Tibial artery (tissue), 4 donors: ENCODE data around the gene C14orf132.

Experiments
- DNase-seq, 2 donors: peaks; one replicate each; pipeline ENCODE4 v3.0.0-alpha.2; 2019
- H3K27ac ChIP-seq, 2 donors: fragments of 200-600 bp; sonication (generic) in 1 of 2; 1 replicate in 1 of 2; 2 replicates in 1 of 2; pipeline ENCODE4 v1.5.1; 2018 to 2019; ENCODE audit warnings: mild to moderate bottlenecking in 1 of 2
- H3K27me3 ChIP-seq, 2 donors: fragments of 200-600 bp; sonication (generic) in 1 of 2; one replicate each; pipeline versions ENCODE4 v1.5.1 to v1.6.0; 2016 to 2019
- H3K36me3 ChIP-seq, 3 donors: fragments of 200-600 bp; sonication (generic) in 2 of 3; one replicate each; pipeline ENCODE4 v1.5.1; 2016 to 2019; ENCODE audit warnings: mild to moderate bottlenecking in 2 of 3
- H3K4me1 ChIP-seq, 4 donors: fragments of 200-600 bp; sonication (generic) in 2 of 4; 1 replicate in 3 of 4; 2 replicates in 1 of 4; pipeline ENCODE4 v1.5.1; 2016 to 2019
- H3K4me3 ChIP-seq, 2 donors: fragments of 200-600 bp; sonication (generic) in 1 of 2; 1 replicate in 1 of 2; 2 replicates in 1 of 2; pipeline ENCODE4 v1.5.1; 2018 to 2019; ENCODE audit warnings: mild to moderate bottlenecking in 2 of 2
- H3K9me3 ChIP-seq, 3 donors: fragments of 200-600 bp; sonication (generic) in 1 of 3; one replicate each; pipeline ENCODE4 v1.5.1; 2016 to 2019
- CTCF ChIP-seq, 2 experiments: fragments of 200-600 bp in 1 of 2; fragments of 450-650 bp in 1 of 2; IDR thresholded peaks; one replicate each; pipeline ENCODE4 v1.5.1; 2017 to 2019; ENCODE audit warnings: antibody characterized with exemption in 2 of 2, mild to moderate bottlenecking in 1 of 2, moderate library complexity in 1 of 2
- intact Hi-C: fragments of 100-400 bp; cut with DNase I; formaldehyde crosslinking; loops from one replicate; pipeline ENCODE4 v1.15.0; 2023; ENCODE audit warnings: low total_unique reads

Gene C14orf132

GRCh38 chr14:96058576-96059200 lies 19.5 kb downstream of the C14orf132 start:
- peak; percentile 2 to 19 for DNase-seq
- Histone ChIP-seq H3K27me3 (no peaks in the 10 kb centered on the region), H3K36me3 (no peaks in the 10 kb centered on the region), H3K27ac (no peak overlapping the region), H3K4me1 (peaks cover 0 to 15% (median 10%) of the 10 kb centered on the region in 4 donors), H3K4me3 (no peak overlapping the region), H3K9me3 (no peaks in the 10 kb centered on the region)
- no peak for TF ChIP-seq CTCF (IDR thresholded peaks at IDR 0.05)
- intact Hi-C loops: no loop called here

- intact Hi-C loops: no loop called here
- H3K4me1 ChIP-seq: peaks cover 0 to 7% (median 4%) of the 10 kb centered on the region in 4 donors
- peak; percentile 3 to 51 for DNase-seq
Measured at GRCh38 chr14:96059519-96060135, 20.5 kb downstream of the C14orf132 start.

GRCh38 chr14:96060186-96060933 lies 21.2 kb downstream of the C14orf132 start:
- H3K27ac ChIP-seq: no peak overlapping the region

More at GRCh38 chr14:96059519-96060135, 20.5 kb downstream of the C14orf132 start:
- no peaks in the 10 kb centered on the region for H3K9me3 ChIP-seq
- no peaks in the 10 kb centered on the region for H3K27me3 ChIP-seq
- no peak for TF ChIP-seq CTCF (IDR thresholded peaks at IDR 0.05)
- H3K27ac ChIP-seq: no peak overlapping the region
- H3K4me3 ChIP-seq: no peak overlapping the region
- no peaks in the 10 kb centered on the region for H3K36me3 ChIP-seq

GRCh38 chr14:96062010-96062409 lies 22.8 kb downstream of the C14orf132 start:
- no peaks in the 10 kb centered on the region for H3K9me3 ChIP-seq
- DNase-seq: peak; percentile 3 to 12
- no peaks in the 10 kb centered on the region for H3K27me3 ChIP-seq
- peaks cover 0 to 8% (median 0%) of the 10 kb centered on the region in 4 donors for H3K4me1 ChIP-seq
- no peak for TF ChIP-seq CTCF (IDR thresholded peaks at IDR 0.05)
- H3K36me3 ChIP-seq: no peaks in the 10 kb centered on the region
- intact Hi-C loops: no loop called here
- H3K4me3 ChIP-seq: no peak overlapping the region
- no peak overlapping the region for H3K27ac ChIP-seq

More at GRCh38 chr14:96060186-96060933, 21.2 kb downstream of the C14orf132 start:
- Histone ChIP-seq H3K27me3 (no peaks in the 10 kb centered on the region), H3K36me3 (no peaks in the 10 kb centered on the region), H3K4me3 (no peak overlapping the region), H3K4me1 (peaks cover 0 to under 1% (median 0%) of the 10 kb centered on the region in 4 donors), H3K9me3 (no peaks in the 10 kb centered on the region)
- TF ChIP-seq CTCF (IDR thresholded peaks at IDR 0.05): no peak
- intact Hi-C loops: no loop called here
- peak; percentile 1 to 41 for DNase-seq

- intact Hi-C loops: no loop called here
- Histone ChIP-seq H3K27ac (no peak overlapping the region), H3K36me3 (no peaks in the 10 kb centered on the region), H3K4me3 (no peak overlapping the region), H3K4me1 (peaks cover 0 to 8% (median 0%) of the 10 kb centered on the region in 4 donors), H3K27me3 (no peaks in the 10 kb centered on the region), H3K9me3 (no peaks in the 10 kb centered on the region)
- peak in 1 of 2 donors; percentile 1 for DNase-seq
- TF ChIP-seq CTCF (IDR thresholded peaks at IDR 0.05): no peak
Measured at GRCh38 chr14:96062506-96062905, 23.3 kb downstream of the C14orf132 start.
